AG09319 (cell line): ENCODE measurements around the gene CTR9.
A peak's percentile ranks its signal among the peaks of the same experiment; 100 is the strongest.

Experiments
- DNase-seq: peaks from one replicate; pipeline ENCODE4 v3.0.0-alpha.2; 2010; ENCODE audit warnings: low read depth; ENCODE audit errors: extremely low read depth
- CTCF ChIP-seq: IDR thresholded peaks from 2 replicates; pipeline ENCODE4 v1.5.1; 2011; ENCODE audit warnings: low read depth, mild to moderate bottlenecking, inconsistent platforms, low read length, moderate library complexity

CTR9 gene

GRCh38 chr11:10806206-10806605, 55.2 kb downstream of the CTR9 start:
- no peak for TF ChIP-seq CTCF
- DNase-seq = no peak

GRCh38 chr11:10807493-10808234, 56.6 kb downstream of the CTR9 start:
- TF ChIP-seq CTCF = no peak
- peak; percentile 8 for DNase-seq

- no peak for DNase-seq
- TF ChIP-seq CTCF = no peak
These were observed 57.1 kb downstream of the CTR9 start for GRCh38 chr11:10808235-10808552.

GRCh38 chr11:10808553-10809372, 57.7 kb downstream of the CTR9 start, which contains the start of gene EIF4G2:
EIF4G2 (minus strand) TSS chr11:10808926.
- no peak for TF ChIP-seq CTCF

GRCh38 chr11:10809373-10810160, 58.5 kb downstream of the CTR9 start:
- peak; percentile 28 for DNase-seq
- no peak for TF ChIP-seq CTCF

More at GRCh38 chr11:10808553-10809372, 57.7 kb downstream of the CTR9 start, which contains the start of gene EIF4G2:
- DNase-seq = peak; percentile 97

- no peak for TF ChIP-seq CTCF
- DNase-seq = no peak
These were observed 62.9 kb downstream of the CTR9 start for GRCh38 chr11:10813945-10814344.
